Measurements from ENCODE around the gene CD109. TPM values are rescaled to one million over a fixed set of nuclear protein-coding genes. Genes with fewer than 3 reads are reported as not detected.
A peak's percentile ranks its signal among the peaks of the same experiment; 100 is the strongest.

Gene CD109
- total and polyA plus RNA-seq, 2 of the 4 experiments (the other 2 are of a cell fraction): 3.6 to 5.0 TPM

GRCh38 chr6:73722318-73723060 lies 26.5 kb downstream of the CD109 start:
- no peak overlapping the region for H3K4me3 ChIP-seq (ENCODE audit: insufficient read depth, low read depth, low read length)
- no peak overlapping the region; the same call in 1 of the 2 replicates for H3K56ac ChIP-seq (ENCODE audit: extremely low read depth, insufficient read depth, low read length)
- ATAC-seq (ENCODE audit: low read depth): peak; percentile 95
- peak overlapping the region; percentile 96 for H3K4ac ChIP-seq (ENCODE audit: low read depth, low read length)
- H3K36me3 ChIP-seq (ENCODE audit: control insufficient read depth, insufficient read depth, low read length): no peaks in the 10 kb centered on the region
- H2BK15ac ChIP-seq (ENCODE audit: low read depth, low read length): peak overlapping the region; percentile 59; the same call in 1 of the 3 replicates
- H2AFZ ChIP-seq (replicated peaks; ENCODE audit: low read length, poor library complexity): peak overlapping the region; percentile 55
- no TSS peak for BruUV-seq (replicated peaks)
- H4K20me1 ChIP-seq (ENCODE audit: insufficient read depth, low read length): no peaks in the 10 kb centered on the region
- H3K4me2 ChIP-seq (ENCODE audit: low read depth, low read length): peak overlapping the region; percentile 38
- peak overlapping the region; percentile 34 for H4K91ac ChIP-seq (ENCODE audit: insufficient read depth, low read depth, low read length)
- peak overlapping the region; percentile 72 for H3K27ac ChIP-seq (ENCODE audit: insufficient read depth, low read length)
- peak overlapping the region; percentile 97 for H3K14ac ChIP-seq (replicated peaks; ENCODE audit: low read depth, low read length)
- peak overlapping the region; percentile 77 for H2AK5ac ChIP-seq (ENCODE audit: low read depth, low read length)
- peak overlapping the region; percentile 95 for H3K23ac ChIP-seq (ENCODE audit: low read depth, low read length)
- TF ChIP-seq RCOR1 (IDR thresholded peaks at IDR 0.05; ENCODE audit: insufficient replicate concordance, low read length): no peak
- TF ChIP-seq CHD1 (IDR thresholded peaks at IDR 0.05; ENCODE audit: low read depth, low read length): 0 out of 2 replicates have a peak, but pooled peaks have one; percentile 22
- TF ChIP-seq BHLHE40 (IDR thresholded peaks at IDR 0.05; ENCODE audit: low read depth, low read length): peak; percentile 91
- no peak for TF ChIP-seq ELK1 (IDR thresholded peaks at IDR 0.05; ENCODE audit: borderline replicate concordance, low read depth, low read length)
- TF ChIP-seq MAFK (IDR thresholded peaks at IDR 0.05; ENCODE audit: low read depth, low read length): no peak
- TF ChIP-seq RFX5 (IDR thresholded peaks at IDR 0.05; ENCODE audit: low read depth, low read length): no peak
- no CpG with 5 or more reads among the region's 9 CpGs for WGBS, 2 experiments (ENCODE audit: extremely low coverage in 2 of 2, insufficient read length in 1 of 2)
- peak overlapping the region; percentile 89 for H2BK5ac ChIP-seq (ENCODE audit: low read depth, low read length, poor library complexity, severe bottlenecking)
- H3K9ac ChIP-seq (ENCODE audit: low read depth, low read length): no peak overlapping the region
- peak overlapping the region; percentile 95 for H2BK20ac ChIP-seq (ENCODE audit: low read depth, low read length)
- peaks cover 10% of the 10 kb centered on the region for H3K9me1 ChIP-seq (ENCODE audit: insufficient read depth, low read length)
- POLR2A ChIA-PET (ENCODE audit: unreplicated experiment): no interaction called here
- H3K18ac ChIP-seq (ENCODE audit: low read depth, low read length): peak overlapping the region; percentile 85
- DNase-seq: peak; percentile 93
- no peaks in the 10 kb centered on the region for H3K9me3 ChIP-seq (ENCODE audit: control insufficient read depth, insufficient read depth, low read length)
- H3K27me3 ChIP-seq (ENCODE audit: control insufficient read depth, insufficient read depth, low read length): no peaks in the 10 kb centered on the region
- CTCF ChIA-PET: interaction anchor here (0.6 to 1.6 kb wide), 2 partner anchors 27 to 1487 kb away, joined by 3 to 4 read pairs; no protein-coding TSS in a partner anchor
- in situ Hi-C loops (cut with MboI; ENCODE audit: low sequenced_read_pairs) (no loop called here), dilution Hi-C loops (cut with HindIII; ENCODE audit: low sequenced_read_pairs, unreplicated experiment) (no loop called here), intact Hi-C loops (cut with micrococcal nuclease) (no loop called here)
- H3K79me1 ChIP-seq (ENCODE audit: low read depth in 1 of 2, low read length in 2 of 2): peaks cover 6 to 25% of the 10 kb centered on the region in 2 experiments; a peak in 3 of 4 replicates
- H4K8ac ChIP-seq (ENCODE audit: low read depth in 2 of 2, low read length in 2 of 2): peak overlapping the region in 1 of 2 experiments; percentile 76; a peak in 2 of 4 replicates
- no peak overlapping the region for H2AK9ac ChIP-seq (replicated peaks; ENCODE audit: low read depth, low read length, poor library complexity)
- H4K5ac ChIP-seq (ENCODE audit: low read depth, low read length): peak overlapping the region; percentile 72
- H2BK120ac ChIP-seq (ENCODE audit: low read depth, low read length): peak overlapping the region; percentile 96
- peaks cover 5% of the 10 kb centered on the region for H3K4me1 ChIP-seq (ENCODE audit: control insufficient read depth, insufficient read depth, low read length)

Measured in IMR-90 (cell line).